Inferior parietal cortex (tissue), 1 donor: ENCODE data around the gene MPPED2.

Source experiments
- DNase-seq: peaks from one replicate; pipeline ENCODE4 v3.0.0-alpha.2; 2016; ENCODE audit errors: extremely low spot score

Gene MPPED2

DNA sequence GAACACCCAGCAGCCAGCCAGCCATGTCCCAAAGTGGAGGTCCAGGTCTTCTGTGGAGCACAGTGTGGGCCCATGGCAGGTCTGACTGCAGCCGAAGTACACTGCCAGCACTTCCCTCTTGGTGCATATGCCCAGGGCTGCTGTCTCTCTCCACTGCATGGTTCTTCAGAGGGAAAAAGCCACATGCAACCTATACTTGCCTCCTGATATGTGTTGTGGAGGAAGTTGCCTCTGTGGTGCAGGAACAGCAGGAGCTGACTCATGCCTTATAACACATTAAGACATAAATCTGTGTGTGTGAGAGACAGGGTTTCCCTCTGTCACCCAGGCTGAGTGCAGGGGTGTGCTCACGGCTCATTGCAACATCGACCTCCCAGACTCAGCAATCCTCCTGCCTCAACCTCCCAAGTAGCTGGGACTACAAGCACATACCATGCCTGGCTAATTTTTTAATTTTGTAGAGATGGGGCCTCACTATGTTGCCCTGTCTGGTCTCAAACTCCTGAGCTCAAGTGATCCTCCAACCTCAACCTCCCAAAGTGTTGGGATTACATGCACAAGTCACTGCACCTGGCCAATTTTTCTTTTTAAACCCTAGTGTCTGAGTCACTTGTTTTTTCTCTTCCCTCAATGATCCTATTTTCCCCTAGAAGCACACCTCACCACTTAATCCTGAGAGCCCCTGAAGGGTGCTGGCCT, 98.8 kb downstream of the MPPED2 start:
- no peak for DNase-seq

DNA sequence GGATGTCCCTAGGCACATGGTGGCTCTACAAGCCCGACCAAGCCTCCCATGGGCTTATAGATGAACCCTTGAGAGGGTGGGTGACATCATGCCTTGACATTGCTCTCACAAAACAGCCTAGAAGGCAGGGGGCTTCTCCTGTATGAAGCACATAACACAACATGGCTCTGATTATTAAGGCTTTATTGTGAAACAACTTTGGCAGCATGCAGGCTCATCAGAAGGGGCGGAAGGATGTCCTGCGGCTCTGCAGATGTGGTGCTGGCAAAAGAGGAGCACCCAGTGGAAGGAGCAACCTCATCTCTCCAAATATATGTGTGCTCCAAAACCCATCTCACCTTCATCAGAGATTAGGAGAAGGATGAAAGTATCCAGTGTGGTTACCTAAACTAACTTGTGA, 100.4 kb downstream of the MPPED2 start:
- no peak for DNase-seq

- no peak for DNase-seq
These were observed 100.9 kb downstream of the MPPED2 start for GRCh38 chr11:30485222-30485621.

DNA sequence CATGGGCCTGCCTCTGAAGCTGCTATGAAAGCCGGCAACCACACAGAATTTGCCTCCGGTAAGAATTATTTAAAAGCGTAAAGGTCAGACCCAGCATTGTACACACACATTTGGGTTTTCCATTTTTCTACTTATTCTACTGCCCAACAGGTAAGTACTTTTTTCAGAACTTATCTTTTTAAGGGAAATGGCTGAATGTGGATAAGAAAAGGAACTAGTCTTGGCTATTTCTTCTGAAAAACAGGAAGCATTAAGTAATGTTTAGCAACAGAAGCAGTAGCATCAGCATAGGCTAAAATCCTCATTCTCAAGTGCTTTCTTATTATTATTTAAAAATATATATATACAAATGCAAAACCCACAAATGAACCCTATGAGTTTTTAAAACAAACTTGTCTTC, 103.1 kb downstream of the MPPED2 start:
- no peak for DNase-seq

DNA sequence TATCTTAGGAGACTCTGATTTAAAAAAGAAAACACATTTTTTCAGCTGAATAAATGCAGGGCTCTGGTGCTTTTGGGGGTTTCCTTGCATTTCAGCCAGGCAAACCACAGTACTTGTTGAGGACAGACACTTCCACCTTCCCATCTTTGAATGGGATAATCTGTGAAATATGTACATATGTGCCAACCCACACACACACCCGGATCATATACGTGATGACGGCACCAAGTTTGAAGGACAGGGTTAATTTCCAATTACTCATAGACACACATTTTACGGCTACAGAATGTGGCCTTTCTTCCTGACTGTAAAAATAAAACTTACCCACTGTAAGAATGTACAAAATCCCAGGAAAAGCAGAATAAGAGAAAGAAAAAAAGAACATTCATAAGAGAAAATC, 104.4 kb downstream of the MPPED2 start:
- no peak for DNase-seq

DNA sequence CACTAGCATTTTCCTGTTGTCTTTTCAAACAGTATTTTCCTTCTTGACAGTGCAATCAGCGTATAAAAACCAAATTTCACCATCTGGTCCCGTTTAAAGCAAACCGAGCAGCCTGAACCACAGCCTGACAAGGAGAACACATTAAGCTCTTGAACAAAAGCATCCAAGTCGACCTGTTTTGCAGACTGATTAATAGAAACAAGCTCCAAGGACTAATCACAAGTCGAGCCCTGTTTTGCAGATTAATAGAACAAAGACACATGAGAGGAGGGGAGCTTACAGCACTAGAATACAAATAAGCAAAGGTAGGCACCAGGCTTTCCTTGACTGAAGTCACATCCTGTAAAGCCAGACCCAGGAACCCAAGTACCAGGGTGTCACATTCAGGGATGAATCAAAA, 104.8 kb downstream of the MPPED2 start:
- DNase-seq = no peak

GRCh38 chr11:30479899-30480298, 106.3 kb downstream of the MPPED2 start:
- DNase-seq = no peak

DNA sequence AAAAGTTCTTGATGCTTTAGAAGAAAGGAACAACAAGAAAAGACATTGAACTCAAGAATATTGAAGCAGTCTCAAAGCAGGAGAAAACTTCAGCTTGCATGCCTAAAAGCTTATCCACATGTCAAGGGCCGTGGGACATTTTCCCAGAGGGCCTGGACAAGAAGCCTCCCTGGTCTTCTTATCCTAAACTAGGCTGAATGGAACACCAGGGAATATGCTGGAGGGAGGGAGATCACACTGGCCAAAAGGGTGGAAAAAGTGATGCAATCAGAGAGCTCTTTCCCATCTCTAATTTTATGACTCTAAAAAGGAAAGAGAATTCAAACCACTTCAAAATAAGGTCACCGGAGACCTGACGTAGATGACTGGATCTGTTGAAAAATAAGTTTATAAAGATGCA, 107.2 kb downstream of the MPPED2 start:
- no peak for DNase-seq

- DNase-seq = no peak
These were observed 109.1 kb downstream of the MPPED2 start for GRCh38 chr11:30477061-30477460.

GRCh38 chr11:30474151-30474954, 111.8 kb downstream of the MPPED2 start:
- no peak for DNase-seq

DNA sequence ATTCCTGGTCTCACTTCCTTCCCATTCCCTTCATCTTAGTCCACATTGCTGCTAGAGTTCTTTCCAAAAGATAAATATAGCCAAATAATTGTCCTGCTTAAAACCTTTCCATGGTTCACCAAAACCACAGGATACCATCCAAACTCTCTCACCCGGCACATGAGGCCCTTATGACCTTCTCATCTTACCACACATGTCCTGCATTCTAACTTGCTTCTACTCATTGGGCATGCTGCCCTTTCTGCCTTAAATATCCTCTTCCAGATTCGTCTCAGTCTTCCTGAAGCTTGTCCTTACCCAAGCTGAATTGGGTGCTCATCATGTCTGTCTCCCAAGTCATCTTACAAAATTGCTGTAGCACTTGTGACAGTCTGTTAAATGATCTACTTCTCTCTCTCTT, 114.9 kb downstream of the MPPED2 start:
- no peak for DNase-seq

DNA sequence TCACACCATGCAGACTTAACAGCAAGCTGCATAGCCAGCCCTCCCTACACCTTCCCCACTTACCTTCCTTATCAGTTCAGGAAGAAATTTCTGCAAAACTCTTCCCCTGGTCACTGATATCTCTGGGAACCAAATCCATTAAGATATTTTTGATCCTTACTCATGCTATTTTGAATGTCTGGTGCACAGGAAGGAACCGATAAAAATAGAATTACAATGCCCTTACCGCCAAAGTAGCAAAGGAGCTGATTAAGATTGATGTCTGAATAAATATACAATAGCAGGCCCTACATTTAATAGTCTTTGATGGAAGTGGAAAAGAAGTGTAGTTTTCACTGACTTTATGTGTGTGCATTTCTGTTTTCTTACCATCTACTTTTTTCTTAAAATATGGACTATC, 117.3 kb downstream of the MPPED2 start:
- DNase-seq = no peak

DNA sequence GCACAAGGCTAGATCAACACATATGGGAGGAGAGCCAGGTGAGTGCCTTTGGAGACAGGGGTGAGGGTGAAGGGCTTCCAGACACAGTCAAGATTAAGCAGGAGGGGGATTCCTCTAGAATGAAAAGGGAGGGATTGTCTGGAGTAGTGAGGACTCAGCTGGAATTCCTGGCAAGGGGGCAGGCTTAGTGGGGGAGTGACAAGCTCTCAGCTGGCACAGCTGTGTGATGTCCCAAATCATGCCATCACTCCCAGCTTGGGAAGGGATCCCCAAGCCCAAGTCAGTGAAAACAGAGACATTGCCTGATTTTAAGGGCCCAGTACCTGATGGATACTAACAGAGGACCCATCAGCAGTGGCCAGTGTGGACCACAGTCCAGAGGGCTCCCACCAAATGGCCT, 119.0 kb downstream of the MPPED2 start:
- no peak for DNase-seq

- DNase-seq = no peak
These were observed 120.5 kb downstream of the MPPED2 start for GRCh38 chr11:30465623-30466022.

- no peak for DNase-seq
These were observed 121.0 kb downstream of the MPPED2 start for GRCh38 chr11:30465192-30465591.

DNA sequence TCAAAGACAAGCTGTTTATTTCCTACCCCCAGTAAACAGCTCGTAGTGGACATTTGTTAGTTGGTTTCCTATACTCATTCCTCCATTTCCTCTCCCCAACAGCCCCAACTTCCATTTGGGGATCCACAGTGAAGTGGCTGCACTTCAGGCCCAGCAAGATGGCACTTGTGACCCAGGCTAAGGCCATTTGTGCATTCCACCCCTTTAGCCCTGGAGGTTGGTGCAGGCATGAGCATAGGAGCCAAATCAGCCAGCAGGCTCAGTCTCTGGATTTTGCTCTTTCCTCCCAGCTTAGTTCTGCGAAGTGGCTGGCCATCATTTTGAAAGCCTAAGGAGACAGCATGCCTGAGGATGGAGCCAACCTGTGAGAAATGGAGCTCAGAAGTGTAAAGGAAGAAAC, 122.9 kb downstream of the MPPED2 start:
- no peak for DNase-seq

GRCh38 chr11:30462421-30462820, 123.7 kb downstream of the MPPED2 start:
- DNase-seq = no peak

GRCh38 chr11:30459821-30460220, 126.3 kb downstream of the MPPED2 start:
- DNase-seq = no peak

DNA sequence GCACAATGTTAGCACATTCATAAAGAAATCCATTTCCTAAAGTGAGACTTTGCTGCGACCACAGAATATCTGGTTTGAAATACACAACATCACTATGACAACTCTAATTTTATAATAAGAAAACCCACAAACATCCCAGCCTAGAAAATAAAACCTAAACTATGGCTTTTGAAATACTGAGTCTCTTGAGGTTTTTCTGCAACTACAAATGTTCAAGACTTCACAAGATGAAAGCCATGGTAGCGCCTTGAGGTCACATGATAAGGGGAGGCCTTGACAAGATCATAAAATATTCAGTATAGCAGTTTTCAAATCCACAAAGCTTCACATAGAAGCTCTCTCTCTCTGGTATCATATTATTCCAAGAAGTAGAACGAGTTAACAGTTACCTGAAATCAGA, 126.8 kb downstream of the MPPED2 start:
- DNase-seq = no peak

GRCh38 chr11:30458541-30458940, 127.6 kb downstream of the MPPED2 start:
- no peak for DNase-seq

GRCh38 chr11:30457087-30457486, 129.1 kb downstream of the MPPED2 start:
- DNase-seq = no peak

- no peak for DNase-seq
These were observed 131.1 kb downstream of the MPPED2 start for GRCh38 chr11:30455025-30455424.

- DNase-seq = no peak
These were observed 131.6 kb downstream of the MPPED2 start for GRCh38 chr11:30454541-30454940.
